Left cardiac atrium (tissue), 4 donors: Measurements from ENCODE around the gene CLEC4G. TPM values are rescaled to one million over a fixed set of nuclear protein-coding genes. Genes with fewer than 3 reads are reported as not detected.
"Not testable (repeated sequence)": the region's sequence is repeated elsewhere in the genome, so short reads cannot be mapped to it uniquely, and the experiment has no call there.

Experiments used
- ATAC-seq, 2 donors: fragments of 200-7000 bp; cut with Tn5 transposase; one replicate each; pipeline ENCODE4 v1.9.1; 2020; ENCODE audit warnings: mild to moderate bottlenecking in 2 of 2, moderate library complexity in 2 of 2
- DNase-seq: peaks from one replicate; pipeline ENCODE4 v3.0.0-alpha.2; 2020
- intact Hi-C, 2 donors: fragments of 100-400 bp; cut with DNase I; formaldehyde crosslinking; loops; one replicate each; pipeline versions ENCODE4 v1.14.1 to v1.15.1; 2022 to 2023
- long read RNA-seq: library from polyadenylated mRNA; unstranded; transcript quantifications from one replicate; pipeline ENCODE4 v2.0.0, GENCODE V29; 2021
- total RNA-seq, 2 donors: library from RNA; stranded (reverse); fragmentation: NEBNext Ultra II Directional; extraction: Animal tissue kit (Norgen Biotek cat#: 25700); gene quantifications; one replicate each; pipeline ENCODE4 v1.2.1, GENCODE V29; 2021
- donor health status: DM: no; HTN: yes; CAD: no.
- donor health status: DM: no; HTN: yes; CAD: no; lungs with severe emphysema.
- donor health status: DM: yes; HTN: yes; CAD: no.
- donor health status: Dilated cardiomyopathy.

Gene CLEC4G, protein sequence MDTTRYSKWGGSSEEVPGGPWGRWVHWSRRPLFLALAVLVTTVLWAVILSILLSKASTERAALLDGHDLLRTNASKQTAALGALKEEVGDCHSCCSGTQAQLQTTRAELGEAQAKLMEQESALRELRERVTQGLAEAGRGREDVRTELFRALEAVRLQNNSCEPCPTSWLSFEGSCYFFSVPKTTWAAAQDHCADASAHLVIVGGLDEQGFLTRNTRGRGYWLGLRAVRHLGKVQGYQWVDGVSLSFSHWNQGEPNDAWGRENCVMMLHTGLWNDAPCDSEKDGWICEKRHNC
- total RNA-seq = 1 to 10 TPM; 2.6 to 7.3 TPM
- long read RNA-seq = 0 reads

DNA sequence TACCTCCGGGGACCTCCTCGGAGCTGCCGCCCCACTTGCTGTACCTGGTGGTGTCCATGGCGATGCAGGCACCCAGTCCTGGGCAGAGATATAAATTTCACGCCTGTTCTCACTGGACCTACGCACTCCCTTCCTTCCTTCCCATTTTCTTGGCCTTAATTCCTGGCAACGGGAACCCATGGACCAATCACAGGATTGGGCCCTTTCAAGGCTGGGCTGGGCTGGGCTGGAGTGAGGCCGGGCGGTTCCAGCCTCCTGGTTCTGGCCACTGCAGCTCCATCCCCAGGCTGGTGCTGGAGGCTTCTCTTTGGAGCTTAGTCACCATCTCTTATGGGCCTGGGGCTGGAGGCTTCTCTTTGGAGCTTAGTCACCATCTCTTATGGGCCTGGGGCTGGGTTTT, at the start of gene CLEC4G:
Gene CLEC4G (minus strand): TSS at position 66 of the 400 bp plus-strand sequence. CDS start 8 bp downstream, at position 58.
- intact Hi-C loops = no loop called here
- DNase-seq (no peak), ATAC-seq (no peak)

DNA sequence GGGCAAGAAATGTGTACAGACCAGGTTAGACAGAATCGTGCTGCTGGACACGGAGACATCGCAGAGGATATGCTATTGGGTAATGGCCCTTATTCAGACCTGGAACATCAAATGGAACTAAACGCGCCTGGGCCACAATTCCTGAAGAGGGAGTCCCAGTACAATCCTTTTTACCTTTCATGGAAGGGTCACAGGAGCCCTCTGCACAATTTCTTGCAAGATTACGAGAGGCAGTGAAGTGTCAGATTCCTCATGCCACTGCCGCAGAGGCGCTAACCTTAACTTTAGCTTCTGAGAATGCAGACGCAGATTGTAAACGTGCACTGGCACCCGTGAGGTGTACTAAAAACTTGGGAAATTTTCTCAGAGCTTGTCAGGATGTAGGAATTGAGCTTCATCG, 49.2 kb upstream of the CLEC4G start:
- ATAC-seq = no peak
- no peak for DNase-seq
- intact Hi-C loops = no loop called here

DNA sequence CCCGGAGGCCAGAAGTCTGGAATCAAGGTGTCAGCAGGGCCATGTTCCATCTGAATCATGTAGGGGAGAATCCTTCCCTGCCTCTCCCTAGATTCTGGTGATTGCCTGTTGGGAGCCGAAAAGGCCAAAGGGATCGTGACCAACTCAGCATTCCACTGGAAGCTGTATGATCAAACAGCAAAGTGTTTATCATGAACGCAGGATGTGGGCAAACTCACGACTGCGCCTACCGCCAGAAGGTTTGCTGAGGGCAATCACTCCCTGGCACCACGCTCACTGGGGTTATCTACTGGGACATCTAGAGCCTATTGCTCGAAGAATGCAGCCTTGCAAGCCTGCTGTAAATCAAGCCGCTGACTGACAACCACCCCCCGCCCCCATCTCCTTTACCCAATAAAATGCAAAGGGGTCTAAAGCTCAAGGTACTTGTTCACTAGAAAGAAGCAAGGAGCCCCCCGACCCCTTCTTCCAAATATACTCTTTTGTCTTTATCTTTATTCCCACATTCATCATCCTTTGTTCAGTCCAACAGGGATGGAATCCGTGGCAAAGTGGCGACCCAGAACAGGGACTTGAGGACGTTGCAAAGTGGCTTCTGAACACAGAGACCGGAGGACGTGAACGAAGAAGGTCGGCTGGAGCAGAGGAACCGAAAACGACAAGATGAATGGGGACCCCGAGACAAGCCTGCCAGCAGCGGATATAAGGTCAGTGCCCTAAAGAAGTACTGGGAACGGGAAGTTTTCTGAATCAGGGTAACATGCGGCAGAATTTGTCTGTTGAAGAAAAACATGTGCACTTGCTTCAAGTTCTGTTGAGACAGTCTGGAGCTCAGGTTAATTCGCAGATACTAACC, 47.9 kb upstream of the CLEC4G start:
- intact Hi-C loops = no loop called here
- DNase-seq (no peak), ATAC-seq (no peak)

DNA sequence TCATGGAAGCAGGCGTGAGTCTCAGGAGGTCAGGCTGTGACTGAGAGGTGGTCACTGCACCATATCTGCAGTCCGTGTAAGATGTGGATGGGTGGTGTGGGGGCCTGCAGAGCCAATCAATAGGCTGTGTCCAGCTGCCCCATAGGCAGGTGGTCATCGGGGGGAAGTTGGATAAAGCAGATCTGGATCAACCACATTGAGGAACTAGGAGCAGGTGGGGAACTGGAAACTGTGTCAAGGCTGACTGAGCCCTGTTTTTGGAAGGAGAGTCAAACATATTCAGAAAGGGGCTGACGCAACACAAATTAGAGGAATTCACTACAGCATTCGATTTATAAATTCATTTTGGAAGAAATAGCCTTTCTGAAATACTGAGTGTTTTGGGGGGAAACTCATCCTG, 46.2 kb upstream of the CLEC4G start:
- peak in 1 of 2 donors; percentile 39 for ATAC-seq
- DNase-seq = no peak
- intact Hi-C loops = no loop called here

DNA sequence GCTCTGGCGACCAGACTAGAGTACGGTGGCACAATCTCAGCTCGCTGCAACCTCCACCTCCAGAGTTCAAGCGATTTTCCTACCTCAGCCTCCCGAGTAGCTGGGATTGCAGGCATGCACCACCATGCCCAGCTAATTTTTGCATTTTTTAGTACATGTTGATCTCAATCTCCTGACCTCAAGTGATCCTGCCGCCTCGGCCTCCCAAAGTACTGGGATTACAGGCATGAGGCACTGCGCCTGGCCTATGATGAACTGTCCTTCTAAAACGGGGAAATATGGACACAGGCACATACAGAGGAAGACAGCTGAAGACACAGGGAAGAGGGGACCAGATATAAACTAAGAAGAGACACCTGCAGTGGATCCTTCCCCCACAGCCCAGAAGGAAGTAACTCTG, 43.9 kb upstream of the CLEC4G start:
- ATAC-seq (no peak), DNase-seq (no peak)
- intact Hi-C loops = no loop called here

DNA sequence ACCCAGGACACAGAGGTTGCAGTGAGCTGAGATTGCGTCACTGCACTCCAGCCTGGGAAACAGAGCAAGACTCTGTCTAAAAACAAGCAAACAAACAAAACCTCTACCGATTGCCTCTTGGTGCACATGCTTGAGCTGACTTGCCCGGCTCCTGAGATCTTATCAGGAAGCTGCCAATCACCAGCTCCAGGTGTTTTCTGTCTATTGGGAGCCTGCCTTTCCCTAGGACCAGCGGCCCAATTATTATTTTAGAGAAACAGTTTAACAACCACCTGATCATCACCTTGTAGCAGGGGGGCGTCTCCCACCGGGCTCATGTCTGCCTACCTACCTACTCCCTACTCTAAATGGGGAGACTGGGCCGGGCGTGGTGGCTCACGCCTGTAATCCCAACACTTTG, 41.9 kb upstream of the CLEC4G start:
- intact Hi-C loops = no loop called here
- no peak for DNase-seq
- ATAC-seq = no peak

DNA sequence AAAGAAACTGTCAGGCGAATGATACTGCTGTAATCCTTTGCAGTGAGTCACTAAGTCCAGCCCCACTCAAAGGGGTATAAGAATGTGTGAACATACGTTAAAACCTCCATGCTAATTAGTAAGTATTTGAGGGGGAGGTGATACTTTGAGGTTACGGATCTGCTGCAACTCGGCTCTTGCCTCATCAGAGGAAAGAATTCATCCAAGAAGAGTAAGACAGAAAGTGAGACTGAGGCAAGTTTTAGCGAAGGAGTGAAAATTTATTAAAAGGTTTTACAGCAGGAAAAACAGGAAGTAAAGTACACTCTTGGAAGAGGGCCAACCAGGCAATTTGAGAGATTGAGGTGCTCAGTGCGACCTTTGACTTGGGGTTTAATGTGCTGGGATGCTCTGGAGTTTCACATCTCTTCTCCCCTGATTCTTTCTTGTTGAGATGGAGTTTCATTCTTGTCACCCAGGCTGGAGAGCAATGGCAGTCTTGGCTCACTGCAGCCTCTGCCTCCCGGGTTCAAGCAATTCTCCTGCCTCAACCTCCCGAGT, 40.9 kb upstream of the CLEC4G start:
- peak in 1 of 2 donors; percentile 78 for ATAC-seq
- DNase-seq = no peak
- intact Hi-C loops = no loop called here

DNA sequence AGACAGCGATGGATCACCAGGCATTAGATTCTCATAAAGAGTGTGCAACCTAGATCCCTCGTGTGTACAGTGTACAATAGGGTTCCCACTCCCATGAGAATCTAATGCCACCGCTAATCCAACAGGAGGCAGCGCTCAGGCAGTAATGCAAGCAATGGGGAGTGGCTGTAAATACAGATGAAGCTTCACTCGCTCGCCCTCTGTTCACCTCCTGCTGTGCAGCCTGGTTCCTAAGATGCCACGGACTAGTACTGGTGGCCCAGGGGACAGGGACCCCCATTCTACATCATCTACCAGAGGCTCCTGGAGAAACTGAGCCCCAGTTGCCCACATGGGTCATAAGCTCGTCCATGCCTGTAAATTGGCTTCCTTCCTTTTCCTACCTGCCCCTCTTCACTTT, 39.2 kb upstream of the CLEC4G start:
- intact Hi-C loops = no loop called here
- ATAC-seq (no peak), DNase-seq (no peak)

DNA sequence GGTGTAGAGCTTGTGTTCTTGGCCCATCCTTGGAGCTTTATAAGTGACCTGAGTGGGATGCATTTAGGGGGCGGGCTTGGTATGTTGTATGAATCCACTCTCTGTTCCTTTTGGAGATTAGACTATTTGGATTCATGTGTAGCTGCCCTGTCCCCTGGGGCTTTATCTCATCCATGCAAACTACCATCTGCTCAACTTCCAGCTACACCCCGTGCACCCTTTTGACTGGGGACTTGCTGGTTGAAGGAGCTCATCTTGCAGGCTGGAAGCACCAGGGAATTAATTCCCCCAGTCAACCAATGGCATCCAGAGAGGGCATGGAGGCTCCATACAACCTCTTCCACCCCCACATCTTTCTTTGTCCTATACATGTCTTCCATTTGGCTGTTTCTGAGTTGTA, 37.3 kb upstream of the CLEC4G start:
- no peak for ATAC-seq

DNA sequence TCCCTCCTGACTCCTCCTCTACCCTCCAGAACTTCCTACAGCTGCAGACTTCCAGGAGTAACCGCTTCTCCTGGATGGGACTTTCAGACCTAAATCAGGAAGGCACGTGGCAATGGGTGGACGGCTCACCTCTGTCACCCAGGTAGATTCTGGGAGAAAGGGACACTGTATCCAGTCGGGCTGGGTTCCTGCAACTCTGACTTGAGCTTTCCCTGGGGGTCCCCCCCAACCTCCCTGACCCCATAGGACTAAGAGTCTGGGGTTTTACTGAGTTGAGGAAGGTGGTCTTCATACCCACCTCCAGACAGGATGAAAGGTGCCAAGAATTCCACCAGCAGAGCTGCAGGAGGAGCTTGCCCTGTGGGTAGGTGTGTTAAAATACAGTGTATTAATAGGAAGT, 35.6 kb upstream of the CLEC4G start:
- intact Hi-C loops = no loop called here
- DNase-seq (no peak), ATAC-seq (no peak)

More for the DNA sequence above, 37.3 kb upstream of the CLEC4G start:
- no peak for DNase-seq
- intact Hi-C loops = no loop called here

DNA sequence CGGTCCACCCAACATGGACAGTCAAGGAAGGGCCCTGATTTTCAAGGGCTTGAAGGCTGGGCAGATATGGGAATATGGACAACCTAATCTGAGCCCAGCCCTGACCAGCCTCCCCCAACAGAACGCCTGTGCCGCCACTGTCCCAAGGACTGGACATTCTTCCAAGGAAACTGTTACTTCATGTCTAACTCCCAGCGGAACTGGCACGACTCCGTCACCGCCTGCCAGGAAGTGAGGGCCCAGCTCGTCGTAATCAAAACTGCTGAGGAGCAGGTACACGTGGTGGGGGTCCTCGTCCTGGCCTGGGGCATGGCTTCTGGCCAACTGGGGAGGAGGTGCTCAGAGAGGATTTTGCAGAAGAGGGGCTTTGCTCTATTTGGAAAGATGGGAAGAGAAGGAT, 34.6 kb upstream of the CLEC4G start:
- intact Hi-C loops = no loop called here
- no peak for DNase-seq

DNA sequence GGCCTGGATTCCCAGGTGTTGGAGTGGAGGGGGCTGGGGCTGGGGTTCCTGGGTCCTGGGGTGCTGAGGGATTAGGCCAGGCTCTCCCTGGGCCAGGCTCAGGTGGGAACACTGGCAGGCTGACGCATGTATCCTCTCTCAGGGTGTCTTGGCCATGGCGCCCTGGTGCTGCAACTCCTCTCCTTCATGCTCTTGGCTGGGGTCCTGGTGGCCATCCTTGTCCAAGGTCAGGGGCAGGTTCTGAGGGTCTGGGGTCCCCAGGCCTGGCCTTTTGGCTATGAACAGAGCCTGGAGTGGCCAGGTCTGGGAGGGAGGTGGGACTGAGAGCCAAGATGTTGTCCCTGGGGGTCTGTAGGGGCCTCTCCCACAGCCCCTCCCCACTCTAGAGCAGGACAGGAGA, 33.1 kb upstream of the CLEC4G start:
- ATAC-seq, intact Hi-C loops, DNase-seq: not testable (repeated sequence)

More for the DNA sequence above, 34.6 kb upstream of the CLEC4G start:
- ATAC-seq = no peak

DNA sequence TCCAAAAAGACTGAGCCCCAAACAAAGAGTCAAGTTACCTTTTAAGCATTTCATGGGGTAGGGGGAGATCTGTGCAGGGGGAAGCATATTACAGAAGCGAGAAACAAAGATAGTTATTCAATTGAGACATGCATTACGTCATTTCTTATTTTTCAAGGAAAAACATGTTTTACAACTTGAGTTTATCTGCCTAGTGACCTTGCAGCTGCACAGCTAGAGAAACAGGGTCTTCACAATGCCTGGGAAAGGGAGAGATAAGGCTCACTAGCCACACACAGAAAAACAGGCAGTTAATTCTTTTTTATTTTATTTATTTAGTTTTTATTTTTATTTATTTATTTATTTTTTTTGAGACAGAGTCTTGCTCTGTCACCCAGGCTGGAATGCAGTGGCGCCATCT, 32.2 kb upstream of the CLEC4G start:
- ATAC-seq, DNase-seq, intact Hi-C loops: not testable (repeated sequence)

DNA sequence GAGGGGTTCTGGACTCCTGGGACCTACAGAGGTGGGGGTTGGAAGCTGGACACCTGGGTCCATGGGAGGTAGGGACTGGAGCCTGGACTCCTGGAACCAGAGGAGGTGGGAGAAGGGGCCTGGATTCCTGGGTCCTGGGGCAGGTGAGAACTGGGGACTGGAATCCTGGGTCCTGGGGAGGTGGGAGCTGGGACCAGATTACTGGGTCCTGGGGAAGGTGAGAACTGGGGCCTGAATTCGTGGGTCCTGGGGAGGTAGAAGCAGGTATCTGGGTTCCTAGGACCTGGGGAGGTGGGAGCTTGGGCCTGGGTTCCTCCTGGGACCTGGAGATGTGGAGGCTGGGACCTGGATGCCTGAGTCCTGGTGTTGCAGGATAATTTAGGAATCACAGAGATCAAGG, 31.8 kb upstream of the CLEC4G start:
- ATAC-seq = no peak
- no peak for DNase-seq
- intact Hi-C loops = no loop called here

DNA sequence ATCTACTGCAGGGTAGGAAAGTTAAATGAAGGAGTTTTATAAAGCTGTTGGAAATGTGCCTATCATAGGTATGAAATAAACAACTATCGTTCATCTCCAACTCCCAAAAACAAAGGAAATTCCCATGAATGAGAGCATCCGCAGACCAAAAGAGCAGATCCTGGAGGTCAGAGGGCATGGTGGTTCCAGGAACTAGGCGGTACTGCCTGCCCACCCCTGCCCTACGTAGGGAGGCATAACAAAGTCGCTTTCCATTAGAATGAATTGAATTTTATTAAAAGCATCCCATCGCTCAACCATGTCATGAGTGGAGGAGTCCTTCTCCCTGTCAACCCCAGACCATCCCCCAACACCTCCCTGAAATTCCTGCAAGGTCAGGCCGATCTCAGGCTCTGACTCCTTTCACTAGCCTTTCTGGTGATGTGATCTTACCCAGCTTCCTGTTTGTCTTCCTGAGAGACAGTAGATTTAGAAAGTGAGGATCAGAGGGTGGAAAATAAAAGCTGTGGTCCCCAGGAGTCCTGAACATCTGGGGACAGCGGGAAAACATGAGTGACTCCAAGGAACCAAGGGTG, 30.9 kb upstream of the CLEC4G start, which contains the start of gene CLEC4M:
Gene CLEC4M (plus strand): TSS at position 525 of the 575 bp plus-strand sequence. CDS start 24 bp downstream, at position 549.
- ATAC-seq (no peak), DNase-seq (no peak)
- intact Hi-C loops = no loop called here

DNA sequence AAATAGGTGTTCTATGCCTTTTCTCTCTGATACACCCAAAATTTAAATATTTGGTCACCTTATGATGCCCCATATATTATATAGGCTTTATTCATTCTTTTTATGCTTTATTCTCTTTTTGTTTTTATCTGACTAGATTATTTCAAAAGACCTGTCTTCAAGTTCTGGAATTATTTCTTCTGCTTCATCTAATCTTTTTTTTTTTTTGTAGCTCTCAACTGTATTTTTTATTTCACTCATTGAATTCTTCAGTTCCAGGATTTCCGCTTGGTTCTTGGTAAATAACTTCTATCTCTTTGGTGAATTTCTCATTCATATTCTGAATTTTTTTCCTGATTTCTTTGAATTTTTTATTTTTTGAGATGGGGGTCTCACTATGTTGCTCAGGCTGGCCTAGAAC, 27.2 kb upstream of the CLEC4G start:
- ATAC-seq (no peak), DNase-seq (no peak)
- intact Hi-C loops = no loop called here

DNA sequence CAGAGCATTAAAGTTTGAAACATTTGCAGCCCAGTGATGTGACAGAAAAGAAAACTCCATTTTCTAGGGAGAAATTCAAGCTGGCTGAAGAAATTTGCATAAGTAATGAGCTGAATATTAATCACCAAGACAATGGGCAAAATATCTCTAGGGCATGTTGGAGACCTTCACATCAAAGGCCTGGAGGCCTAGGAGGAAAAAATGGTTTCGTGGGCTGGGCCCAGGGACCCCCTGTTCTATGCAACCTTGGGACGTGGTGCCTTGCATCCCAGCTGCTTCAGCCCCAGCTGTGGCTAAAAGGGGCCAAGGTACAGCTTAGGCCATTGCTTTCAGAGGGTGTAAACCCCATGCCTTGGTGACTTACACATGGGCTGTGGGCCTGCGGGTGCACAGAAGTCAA, 25.4 kb upstream of the CLEC4G start:
- DNase-seq = no peak
- intact Hi-C loops = no loop called here
- ATAC-seq = no peak

DNA sequence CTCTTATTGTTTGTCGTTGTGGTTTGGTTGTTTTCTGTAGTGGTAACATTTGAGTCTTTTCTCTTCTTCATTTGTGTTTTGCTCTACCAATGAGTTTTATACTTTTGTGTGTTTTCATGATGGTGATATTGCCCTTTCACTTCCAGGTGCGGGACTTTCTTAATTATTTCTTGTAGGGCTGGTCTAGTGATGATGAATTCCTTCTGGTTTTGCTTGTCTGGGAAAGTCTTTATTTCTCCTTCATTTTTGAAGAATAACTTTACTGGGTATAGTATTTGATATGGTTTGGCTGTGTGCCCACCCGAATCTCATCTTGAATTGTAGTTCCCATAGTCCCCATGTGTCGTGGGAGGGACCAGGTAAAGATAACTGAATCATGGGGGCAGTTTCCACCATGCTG, 24.3 kb upstream of the CLEC4G start:
- DNase-seq (no peak), ATAC-seq (no peak)
- intact Hi-C loops = no loop called here

DNA sequence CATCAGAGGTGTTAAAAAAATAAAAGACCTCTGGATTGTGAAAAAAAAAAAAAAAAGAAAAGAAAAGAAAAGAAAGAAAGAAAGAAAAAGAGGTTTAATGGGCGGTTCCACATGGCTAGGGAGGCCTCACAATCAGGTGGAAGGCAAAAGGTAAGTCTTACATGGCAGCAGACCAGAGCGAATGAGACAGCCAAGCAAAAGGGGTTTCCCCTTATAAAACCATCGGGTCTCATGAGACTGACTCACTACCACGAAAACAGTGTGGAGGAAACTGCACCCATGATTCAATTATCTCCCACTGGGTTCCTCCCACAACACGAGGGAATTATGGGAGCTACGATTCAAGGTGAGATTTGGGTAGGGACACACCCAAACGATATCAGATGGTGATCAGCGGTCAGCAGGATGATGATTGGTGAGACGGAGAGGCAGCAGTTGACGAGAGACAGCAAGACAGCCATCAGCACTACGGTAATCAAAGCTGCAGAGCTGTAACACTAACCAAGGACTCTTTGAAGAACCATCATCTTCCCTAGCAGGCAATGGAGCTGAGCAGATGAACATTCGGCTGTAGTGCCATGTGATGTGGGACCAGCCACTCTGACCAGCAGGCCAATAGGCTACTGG, 19.4 kb upstream of the CLEC4G start:
- no peak for ATAC-seq
- DNase-seq = no peak
- intact Hi-C loops = no loop called here
